HG03066 (cell line): ENCODE data around the gene PERCC1.

ENCODE experiments used
- ATAC-seq: cut with Tn5 transposase; IDR thresholded peaks from one replicate; pipeline ENCODE4 v1.9.1; 2021; ENCODE audit warnings: low read depth; ENCODE audit not compliant: unreplicated experiment

Gene PERCC1

GRCh38 chr16:1408171-1408837 lies 22.6 kb upstream of the PERCC1 start:
- peak; percentile 73 for ATAC-seq

- ATAC-seq = no peak
Measured at GRCh38 chr16:1412847-1413246, 18.0 kb upstream of the PERCC1 start.

- no peak for ATAC-seq
Measured at GRCh38 chr16:1413684-1414531, 17.0 kb upstream of the PERCC1 start.

GRCh38 chr16:1414532-1415260 lies 16.2 kb upstream of the PERCC1 start, which contains the start of gene UNKL:
UNKL (minus strand) TSS chr16:1414704; CDS start chr16:1414691, 13 bp downstream.
- ATAC-seq = no peak

GRCh38 chr16:1416521-1416941 lies 14.3 kb upstream of the PERCC1 start:
- no peak for ATAC-seq

GRCh38 chr16:1420111-1420539 lies 10.8 kb upstream of the PERCC1 start:
- peak; percentile 2 for ATAC-seq

GRCh38 chr16:1422076-1422475 lies 8.8 kb upstream of the PERCC1 start:
- no peak for ATAC-seq

- ATAC-seq = no peak
Measured at GRCh38 chr16:1424028-1424427, 6.8 kb upstream of the PERCC1 start.

- ATAC-seq = no peak
Measured at GRCh38 chr16:1425616-1426370, 5.1 kb upstream of the PERCC1 start.

DNA sequence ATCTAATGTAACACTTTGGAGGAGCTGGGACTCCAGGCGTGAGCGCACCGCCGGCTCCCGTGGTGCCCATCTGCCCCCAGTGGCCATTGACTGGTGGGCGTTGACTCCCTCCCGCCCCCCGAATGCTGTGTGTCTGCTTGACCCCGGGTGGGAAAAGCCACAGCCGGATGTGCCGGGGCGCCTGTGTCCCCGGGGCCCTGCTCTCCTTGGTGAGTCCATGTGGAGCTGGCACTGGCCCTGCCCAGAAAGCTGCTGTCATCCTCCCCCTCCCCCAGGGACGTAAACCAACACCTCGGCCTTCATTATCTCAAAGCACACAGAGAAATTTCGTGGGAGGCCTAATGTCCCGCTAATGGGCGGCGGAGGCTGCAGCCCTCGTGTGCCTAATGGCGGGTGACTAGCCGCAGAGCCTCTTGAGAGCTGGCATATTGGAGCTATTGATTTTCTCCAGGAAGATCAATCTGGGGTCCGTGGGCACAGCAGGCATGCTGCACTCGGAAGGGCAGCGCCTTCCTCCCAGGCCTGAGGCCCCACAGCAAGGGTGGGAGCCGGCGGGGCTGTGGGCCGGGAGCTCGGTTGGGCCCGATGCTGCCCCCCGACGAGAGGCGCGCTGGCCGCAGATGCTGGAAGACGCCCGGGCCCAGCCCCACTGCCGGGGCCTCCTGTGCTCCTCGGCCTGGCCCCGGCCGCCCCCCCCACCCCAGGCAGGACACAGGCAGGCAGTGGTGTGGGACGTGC lies 4.0 kb upstream of the PERCC1 start:
- no peak for ATAC-seq

DNA sequence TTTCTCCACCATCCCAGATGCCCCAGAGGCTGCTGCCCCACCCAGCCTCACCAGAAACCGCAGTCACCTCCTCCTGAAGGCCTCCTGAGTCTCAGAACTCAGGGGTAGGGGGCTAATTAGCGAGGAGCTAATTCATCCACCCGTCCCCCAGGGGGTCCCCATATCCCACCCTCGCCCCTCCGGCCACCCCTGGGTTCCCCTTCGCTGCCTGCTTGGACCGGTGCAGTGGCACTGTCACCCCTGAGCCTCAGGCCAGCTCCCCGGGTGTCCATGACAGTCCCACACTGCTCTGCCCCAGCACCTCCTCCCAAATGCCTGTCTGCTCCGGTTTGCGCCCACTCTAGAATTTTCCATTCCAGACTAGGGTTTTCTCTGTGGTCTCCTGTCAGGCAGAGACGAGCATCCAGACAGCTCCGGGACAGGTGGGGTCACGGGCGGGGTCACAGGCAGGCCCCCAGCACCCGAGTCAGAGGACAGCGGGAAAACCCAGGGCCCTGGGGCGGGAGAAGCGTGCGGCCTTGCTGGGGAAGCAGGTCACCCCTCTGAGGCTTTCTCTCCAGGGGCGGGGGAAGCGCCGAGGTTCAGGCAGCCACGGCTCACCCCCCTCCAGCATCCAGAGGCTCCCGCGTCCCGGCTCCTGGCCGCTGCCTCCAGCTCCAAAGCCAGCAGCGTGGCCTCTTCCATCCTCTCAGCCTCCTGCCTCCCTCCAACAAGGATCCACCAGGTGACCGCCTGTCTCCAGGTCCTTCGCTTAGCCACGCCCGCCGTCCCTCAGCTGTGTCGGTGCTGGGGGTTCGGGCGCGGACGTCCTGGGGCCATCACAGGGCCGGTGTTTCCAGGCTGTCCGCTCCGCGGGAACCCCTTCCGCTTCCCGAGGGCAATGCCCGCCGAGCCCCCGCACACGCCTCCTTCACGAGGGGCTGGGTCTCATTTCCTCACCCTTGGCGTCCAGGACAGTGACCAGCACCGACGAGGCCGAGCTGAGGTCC lies 3.1 kb upstream of the PERCC1 start:
- ATAC-seq = no peak

DNA sequence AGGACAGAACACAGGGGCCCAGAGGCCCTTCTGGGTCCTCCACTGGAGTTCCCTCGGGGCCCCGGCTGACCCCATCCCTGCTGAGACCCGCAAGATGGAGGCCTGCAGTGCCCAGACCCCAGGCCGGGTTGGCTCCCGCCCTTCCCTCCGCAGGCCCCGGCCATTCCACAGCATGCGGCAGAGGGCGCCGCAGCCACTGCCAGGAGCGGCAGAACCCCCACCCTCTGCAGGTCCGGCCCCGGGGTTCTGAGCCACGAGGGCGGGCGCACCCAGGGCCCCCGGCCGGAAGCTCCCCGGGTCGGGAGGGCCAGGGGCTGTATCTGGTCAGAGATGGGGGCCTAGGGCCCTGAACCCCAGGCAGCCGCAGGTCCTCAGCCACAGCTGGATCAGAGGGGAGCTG lies 2.4 kb upstream of the PERCC1 start:
- no peak for ATAC-seq

DNA sequence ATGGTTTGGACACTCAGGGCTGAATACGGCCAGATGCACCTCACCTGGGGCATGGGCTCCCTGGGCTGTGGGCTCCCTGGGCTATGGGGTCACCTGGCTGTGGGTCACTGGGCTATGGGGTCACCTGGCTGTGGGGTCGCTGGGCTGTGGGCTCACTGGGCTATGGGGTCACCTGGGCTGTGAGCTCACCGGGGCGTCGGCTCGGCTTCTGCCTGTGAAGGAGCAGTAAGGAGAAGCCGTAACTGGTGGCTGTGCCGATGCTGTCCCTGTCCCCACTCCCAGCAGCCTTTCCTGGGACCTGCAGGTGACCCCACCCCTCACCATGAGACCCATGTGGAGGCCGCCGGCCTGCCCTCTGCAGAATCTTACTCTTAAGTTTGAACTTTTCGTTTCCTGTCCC lies 1.9 kb upstream of the PERCC1 start:
- ATAC-seq = no peak

DNA sequence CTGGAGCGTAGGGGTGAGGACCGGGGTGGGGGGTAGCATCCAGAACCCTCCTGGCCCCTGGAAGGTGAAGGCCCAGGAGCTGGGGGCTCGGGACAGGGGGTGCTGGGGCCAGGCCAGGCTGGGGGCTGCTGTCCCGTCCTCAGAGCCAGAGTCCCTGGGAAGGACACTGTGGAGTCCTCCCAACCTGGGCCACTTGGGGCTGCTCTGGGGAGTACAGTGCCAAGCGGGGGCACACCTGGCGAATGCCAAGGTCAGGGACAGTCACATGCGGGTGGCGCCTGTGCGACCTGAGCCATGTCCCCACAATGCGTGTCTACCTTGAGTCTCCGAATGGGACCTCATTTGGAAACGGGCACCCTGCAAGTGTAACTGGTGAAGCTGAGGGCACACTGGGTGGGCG lies 1.2 kb upstream of the PERCC1 start:
- ATAC-seq = no peak

DNA sequence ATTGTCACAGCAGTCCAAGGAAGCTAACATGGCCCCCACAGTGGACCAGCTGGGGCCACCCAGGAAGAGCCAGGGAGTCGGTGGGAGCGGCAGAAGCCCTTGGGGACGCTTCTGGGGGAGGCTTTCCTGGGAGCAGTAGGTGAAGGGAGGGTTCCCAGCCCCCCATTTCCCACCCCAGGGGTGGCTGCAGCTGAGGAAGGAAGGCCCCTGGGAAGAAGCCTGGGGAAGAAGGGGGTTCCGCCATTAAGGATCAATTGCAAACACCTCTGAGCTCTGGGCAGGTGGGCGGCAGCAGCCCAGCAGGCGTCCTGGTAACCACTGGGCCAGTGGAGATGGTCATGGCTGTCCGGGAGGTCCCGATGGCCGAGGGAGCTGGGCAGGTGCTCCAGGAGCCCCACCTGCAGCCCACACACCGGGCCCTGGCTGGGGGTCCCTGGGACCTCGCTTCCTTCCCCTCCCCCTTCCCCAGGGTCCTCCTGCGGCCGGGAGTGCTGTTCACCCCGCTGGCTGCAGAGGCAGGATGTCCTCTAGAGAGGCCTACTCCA lies 592 bp upstream of the PERCC1 start:
- no peak for ATAC-seq

DNA sequence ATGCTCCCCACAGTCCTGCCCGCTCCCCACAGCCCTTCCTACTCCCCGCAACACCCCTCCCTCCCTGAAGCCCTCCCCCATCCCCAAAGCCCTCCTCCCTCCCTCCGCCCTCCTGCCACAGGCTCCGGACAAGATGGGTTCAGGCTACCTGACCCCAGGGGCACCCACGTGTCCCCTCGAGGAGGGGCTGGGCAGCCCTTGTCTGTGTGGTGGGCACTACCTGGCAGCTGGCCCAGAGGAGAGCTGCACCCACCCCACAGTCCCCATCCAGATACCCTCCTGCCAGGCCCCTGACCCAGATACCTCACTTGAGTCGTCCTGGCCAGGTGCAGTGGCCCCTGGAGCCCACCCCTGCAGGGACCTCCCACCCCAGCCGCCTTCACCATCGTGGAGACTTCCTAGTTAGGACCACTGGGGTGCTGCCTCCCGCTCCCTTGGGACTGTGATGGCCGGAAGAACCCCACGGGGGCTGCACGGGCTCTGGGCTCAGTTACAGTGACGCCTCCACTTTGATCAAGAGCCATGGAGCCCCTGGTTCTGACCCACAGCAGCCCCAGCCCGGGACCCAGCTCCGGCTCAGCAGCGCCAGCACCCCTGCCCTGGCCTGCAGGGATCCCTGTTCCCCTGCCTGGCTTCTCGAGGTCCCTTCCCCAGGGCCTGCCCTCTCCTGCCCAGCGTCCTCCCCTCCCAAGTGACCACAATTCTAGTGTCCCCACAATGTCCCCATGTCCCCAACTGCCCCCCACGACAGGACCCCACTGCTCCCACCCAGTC lies 806 bp downstream of the PERCC1 start:
- no peak for ATAC-seq

DNA sequence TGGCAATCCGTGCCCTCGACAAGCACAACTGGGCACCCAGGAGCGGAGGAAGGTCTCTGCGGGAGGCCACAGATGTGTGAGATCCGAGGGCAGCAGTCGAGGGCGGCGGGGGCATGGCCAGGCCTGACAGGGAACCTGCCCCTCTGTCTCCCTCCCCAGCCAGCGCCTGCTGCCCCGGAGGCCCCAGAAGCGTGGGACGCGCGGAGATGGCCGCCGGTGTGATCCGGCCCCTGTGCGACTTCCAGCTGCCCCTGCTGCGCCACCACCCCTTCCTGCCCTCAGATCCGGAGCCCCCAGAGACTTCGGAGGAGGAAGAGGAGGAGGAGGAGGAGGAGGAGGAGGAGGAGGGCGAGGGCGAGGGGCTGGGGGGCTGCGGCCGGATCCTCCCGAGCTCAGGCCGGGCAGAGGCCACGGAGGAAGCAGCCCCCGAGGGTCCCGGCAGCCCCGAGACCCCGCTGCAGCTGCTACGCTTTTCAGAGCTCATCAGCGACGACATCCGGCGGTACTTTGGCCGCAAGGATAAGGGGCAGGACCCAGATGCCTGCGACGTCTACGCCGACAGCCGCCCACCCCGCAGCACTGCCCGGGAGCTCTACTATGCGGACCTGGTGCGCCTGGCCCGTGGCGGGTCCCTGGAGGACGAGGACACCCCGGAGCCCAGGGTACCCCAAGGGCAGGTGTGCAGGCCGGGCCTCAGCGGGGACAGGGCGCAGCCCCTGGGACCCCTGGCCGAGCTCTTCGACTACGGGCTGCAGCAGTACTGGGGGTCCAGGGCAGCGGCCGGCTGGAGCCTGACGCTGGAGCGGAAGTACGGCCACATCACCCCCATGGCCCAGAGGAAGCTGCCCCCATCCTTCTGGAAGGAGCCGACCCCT lies 1.7 kb downstream of the PERCC1 start:
- ATAC-seq = no peak
